ENCODE results near the gene DYNLL2. TPM values are rescaled to one million over a fixed set of nuclear protein-coding genes. Genes with fewer than 3 reads are reported as not detected.
A peak's percentile ranks its signal among the peaks of the same experiment; 100 is the strongest.

Gene DYNLL2
- total RNA-seq, 4 donors from 2014 or later, result 35.6 to 51.0 (median 41.2) TPM

DNA sequence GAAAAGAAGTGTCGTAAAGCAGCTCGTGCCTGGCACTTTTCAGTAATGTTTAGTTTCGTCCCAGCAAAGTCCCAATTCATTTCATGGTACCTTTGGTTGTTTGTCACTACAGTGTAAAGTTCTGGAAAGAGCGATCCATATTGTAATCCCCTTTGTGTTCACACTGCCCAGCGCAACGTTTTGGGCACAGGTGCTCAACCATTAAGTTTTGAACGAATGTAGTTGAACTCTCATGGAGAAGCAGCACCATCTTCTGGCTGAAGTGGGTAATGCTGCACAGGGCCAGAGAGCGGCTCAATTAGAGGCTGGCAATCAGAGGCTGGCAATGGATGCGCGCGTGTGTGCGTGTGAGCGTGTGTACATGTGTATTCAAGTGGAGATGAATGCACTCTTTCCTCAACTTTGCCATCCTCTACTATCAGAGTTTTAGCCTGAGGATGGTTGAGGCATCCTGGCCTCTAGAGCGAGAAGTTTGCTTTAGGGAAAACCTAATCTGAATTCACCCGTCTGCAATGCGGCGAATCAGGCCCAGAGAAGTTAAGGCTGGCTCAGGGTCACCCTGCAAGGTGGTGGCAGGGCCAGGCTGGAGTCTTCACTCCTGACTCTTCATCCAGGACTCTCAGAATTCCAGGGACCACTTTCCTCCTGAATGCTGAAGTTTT is 29.9 kb downstream of the DYNLL2 start:
- WGBS, 2 donors, result 33 to 35% methylated on average over 17 of the region's 17 CpGs
- H3K36me3 ChIP-seq, result no peaks in the 10 kb centered on the region
- H3K4me1 ChIP-seq, result no peaks in the 10 kb centered on the region
- no peak overlapping the region for H3K4me3 ChIP-seq (replicated peaks in 1 of 3)
- peak; percentile 79 to 81 for DNase-seq
- no peaks in the 10 kb centered on the region for H3K27me3 ChIP-seq
- no peaks in the 10 kb centered on the region for H3K9me3 ChIP-seq
- TF ChIP-seq POLR2A (IDR thresholded peaks at IDR 0.05) (no peak), CTCF (IDR thresholded peaks at IDR 0.05) (peak; percentile 80 to 96 (median 95))
- H3K27ac ChIP-seq, result no peak overlapping the region
- intact Hi-C loops (cut with DNase I), result loop anchor here (5.0 to 10.0 kb wide), 3 partner anchors 106 to 988 kb away; partner anchors contain the start of gene SRSF1

DNA sequence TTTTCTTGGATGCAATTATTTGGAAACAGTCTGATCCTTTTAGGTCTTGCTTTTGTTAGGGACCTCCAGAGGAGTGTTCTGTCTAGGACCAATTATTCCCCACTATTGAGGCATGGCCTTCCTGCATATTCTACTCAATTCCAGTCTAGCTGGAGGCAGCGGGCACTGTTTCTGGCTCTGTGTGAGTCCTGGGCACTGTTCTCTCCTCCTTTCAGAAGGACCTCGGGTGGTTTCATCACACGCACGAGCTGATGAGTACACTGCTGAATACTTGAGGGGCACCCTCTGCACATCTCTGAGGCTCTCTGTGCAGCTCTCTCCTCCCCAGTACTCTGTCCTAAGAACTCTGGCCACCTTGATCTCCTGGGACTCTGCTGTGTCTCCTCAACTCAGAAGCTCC is 30.7 kb downstream of the DYNLL2 start:
- DNase-seq, result no peak
- H3K27me3 ChIP-seq, result no peaks in the 10 kb centered on the region
- intact Hi-C loops (cut with DNase I), result loop anchor here (5.0 to 10.0 kb wide), 3 partner anchors 107 to 989 kb away; partner anchors contain the start of gene SRSF1
- H3K27ac ChIP-seq, result no peak overlapping the region
- no peaks in the 10 kb centered on the region for H3K36me3 ChIP-seq
- TF ChIP-seq CTCF (IDR thresholded peaks at IDR 0.05) (no peak), POLR2A (IDR thresholded peaks at IDR 0.05) (no peak)
- no peak overlapping the region for H3K4me3 ChIP-seq (replicated peaks in 1 of 3)
- no peaks in the 10 kb centered on the region for H3K4me1 ChIP-seq
- H3K9me3 ChIP-seq, result no peaks in the 10 kb centered on the region
- WGBS, 2 donors, result 72 to 77% methylated on average over 4 of the region's 4 CpGs

DNA sequence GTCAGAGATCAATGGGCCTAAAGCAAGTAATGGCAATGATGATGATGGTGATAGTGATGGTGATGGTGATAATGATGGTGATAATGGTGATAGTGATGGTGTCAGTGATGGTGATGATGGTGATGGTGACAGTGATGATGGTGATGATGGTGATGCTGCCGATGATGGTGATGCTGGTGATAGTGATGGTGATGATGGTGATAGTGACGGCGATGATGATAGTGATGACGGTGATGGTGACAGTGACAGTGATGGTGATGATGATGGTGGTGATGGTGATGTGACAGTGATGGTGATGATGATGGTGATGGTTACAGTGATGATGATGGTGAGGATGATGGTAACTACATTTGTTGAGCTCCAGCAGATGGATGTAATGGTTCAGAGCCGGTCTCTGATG is 34.2 kb downstream of the DYNLL2 start:
- intact Hi-C loops (cut with DNase I), result loop anchor here (10.0 kb wide), 1 partner anchor 993 kb away; no protein-coding TSS in a partner anchor
- Histone ChIP-seq H3K27me3 (no peaks in the 10 kb centered on the region), H3K4me3 (replicated peaks in 1 of 3) (no peak overlapping the region), H3K4me1 (no peaks in the 10 kb centered on the region), H3K9me3 (no peaks in the 10 kb centered on the region), H3K36me3 (no peaks in the 10 kb centered on the region), H3K27ac (no peak overlapping the region)
- no peak for DNase-seq
- TF ChIP-seq POLR2A (IDR thresholded peaks at IDR 0.05) (no peak), CTCF (IDR thresholded peaks at IDR 0.05) (no peak)
- WGBS, 2 donors, result 90 to 92% methylated on average over 5 of the region's 5 CpGs

GRCh38 chr17:58119491-58119890 is 36.3 kb downstream of the DYNLL2 start:
- Histone ChIP-seq H3K9me3 (no peaks in the 10 kb centered on the region), H3K4me1 (no peaks in the 10 kb centered on the region), H3K36me3 (no peaks in the 10 kb centered on the region), H3K4me3 (replicated peaks in 1 of 3) (no peak overlapping the region), H3K27me3 (no peaks in the 10 kb centered on the region), H3K27ac (no peak overlapping the region)
- TF ChIP-seq POLR2A (IDR thresholded peaks at IDR 0.05) (no peak), CTCF (IDR thresholded peaks at IDR 0.05) (no peak)
- 56 to 62% methylated on average over 3 of the region's 3 CpGs for WGBS, 2 donors
- DNase-seq, result no peak
- intact Hi-C loops (cut with DNase I), result loop anchor here (10.0 kb wide), 1 partner anchor 995 kb away; no protein-coding TSS in a partner anchor

DNA sequence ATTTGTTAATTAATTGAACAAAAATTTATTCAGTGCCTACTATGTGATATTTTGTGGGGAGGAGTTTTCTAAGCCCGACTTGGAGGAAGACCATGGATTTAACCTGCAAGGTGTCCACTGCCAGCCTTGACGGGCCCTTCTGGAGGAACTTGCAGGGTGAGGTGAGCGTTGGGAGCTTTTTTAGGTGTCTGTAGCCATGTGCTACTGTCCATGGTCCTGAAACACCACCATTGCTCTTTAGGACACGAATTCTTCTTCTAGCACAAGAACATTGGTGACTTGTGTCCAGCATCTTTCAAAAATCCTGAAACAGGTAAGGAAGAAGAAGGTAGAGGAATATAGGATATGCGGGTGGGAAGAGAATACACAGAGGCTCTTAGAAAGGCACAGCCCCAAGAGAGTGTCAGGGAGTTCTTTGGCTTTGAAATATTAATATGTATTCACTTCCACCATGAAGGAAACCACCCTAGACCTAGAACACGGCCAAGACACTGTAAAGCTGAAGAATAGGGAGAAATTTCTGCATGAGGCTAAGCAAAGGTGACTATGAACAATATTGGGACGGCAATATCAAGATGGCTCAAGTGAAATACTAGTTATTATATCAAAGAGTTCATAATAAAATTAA is 37.1 kb downstream of the DYNLL2 start:
- intact Hi-C loops (cut with DNase I), result no loop called here
- TF ChIP-seq CTCF (IDR thresholded peaks at IDR 0.05) (no peak), POLR2A (IDR thresholded peaks at IDR 0.05) (no peak)
- H3K36me3 ChIP-seq, result no peaks in the 10 kb centered on the region
- H3K27ac ChIP-seq, result no peak overlapping the region
- peak; percentile 46 to 68 for DNase-seq
- no peaks in the 10 kb centered on the region for H3K9me3 ChIP-seq
- H3K27me3 ChIP-seq, result no peaks in the 10 kb centered on the region
- no peak overlapping the region for H3K4me3 ChIP-seq (replicated peaks in 1 of 3)
- 25 to 28% methylated on average over 7 of the region's 7 CpGs for WGBS, 2 donors
- H3K4me1 ChIP-seq, result no peaks in the 10 kb centered on the region
